HepG2 (cell line): ENCODE results near the gene SELENOS. TPM values are rescaled to one million over a fixed set of nuclear protein-coding genes. Genes with fewer than 3 reads are reported as not detected.

Source experiments
- CENPX ChIP-seq: sonication (generic); formaldehyde crosslinking; IDR thresholded peaks from 2 replicates; pipeline ENCODE4 v1.9.0; 2021; ENCODE audit warnings: mild to moderate bottlenecking, missing genetic modification reagents, moderate library complexity
- ETS1 ChIP-seq: sonication (generic); formaldehyde crosslinking; IDR thresholded peaks from 2 replicates; pipeline ENCODE4 v1.4.0; 2020; ENCODE audit warnings: missing genetic modification reagents
- GPN1 ChIP-seq: sonication (generic); formaldehyde crosslinking; IDR thresholded peaks from 2 replicates; pipeline ENCODE4 v1.5.1; 2020; ENCODE audit warnings: missing genetic modification reagents, borderline replicate concordance
- KLF16 ChIP-seq, 2 experiments: sonication (generic) in 1 of 2; formaldehyde crosslinking in 1 of 2; IDR thresholded peaks; 2 replicates each; pipeline versions ENCODE4 v1.6.1 to v1.8.0; 2016 to 2023; ENCODE audit warnings: missing genetic modification reagents in 2 of 2, missing compliant biosample characterization in 1 of 2
- LCORL ChIP-seq, 2 experiments: fragments of 450-650 bp in 1 of 2; sonication (generic) in 1 of 2; formaldehyde crosslinking in 1 of 2; IDR thresholded peaks; 2 replicates each; pipeline versions ENCODE4 v1.5.0 to v1.6.1; 2017 to 2020; ENCODE audit warnings: antibody characterized with exemption in 1 of 2, missing genetic modification reagents in 1 of 2
- NONO ChIP-seq, 2 experiments: fragments of 450-650 bp in 1 of 2; sonication (generic) in 1 of 2; formaldehyde crosslinking in 1 of 2; IDR thresholded peaks in 1 of 2; conservative IDR thresholded peaks in 1 of 2; 2 replicates each; pipeline versions ENCODE4 v1.6.1 to v1.8.0; 2017 to 2022; ENCODE audit warnings: mild to moderate bottlenecking in 1 of 2, missing genetic modification reagents in 1 of 2, moderate library complexity in 1 of 2
- POLR2G ChIP-seq: fragments of 200-400 bp; formaldehyde crosslinking; IDR thresholded peaks from 2 replicates; pipeline ENCODE4 v1.6.1; 2018; ENCODE audit warnings: mild to moderate bottlenecking, low read depth, low read length, moderate library complexity
- TFDP1 ChIP-seq: IDR thresholded peaks from 2 replicates; pipeline ENCODE4 v1.6.1; 2016; ENCODE audit warnings: missing compliant biosample characterization, missing genetic modification reagents, borderline replicate concordance
- ZNF274 ChIP-seq: sonication (generic); formaldehyde crosslinking; IDR thresholded peaks from 2 replicates; pipeline ENCODE4 v1.5.1; 2020; ENCODE audit warnings: mild to moderate bottlenecking, missing genetic modification reagents
- ZNF431 ChIP-seq: sonication (generic); formaldehyde crosslinking; IDR thresholded peaks from 2 replicates; pipeline ENCODE4 v1.9.0; 2022; ENCODE audit warnings: missing genetic modification reagents, low read depth, mild to moderate bottlenecking, borderline replicate concordance
- ZNF543 ChIP-seq: sonication (generic); formaldehyde crosslinking; IDR thresholded peaks from 2 replicates; pipeline ENCODE4 v1.4.0; 2020; ENCODE audit warnings: mild to moderate bottlenecking, missing genetic modification reagents
- polyA plus RNA-seq, 8 experiments: library from polyadenylated mRNA; depleted of rRNA in 3 of 8; stranded (reverse) in 7 of 8; unstranded in 1 of 8; fragments of >200 nt; fragmentation: Illumina TruSeq in 4 of 8; extraction: Trizol in 4 of 8; gene quantifications; 2 replicates each; pipeline versions ENCODE4 v1.2.1 to v1.2.3, GENCODE V29; 2011 to 2016; ENCODE audit warnings: low read depth in 4 of 8, missing spikeins in 1 of 8, mixed read lengths in 1 of 8; ENCODE audit not compliant: insufficient read depth in 1 of 8
- total RNA-seq, 5 experiments: library from RNA; depleted of rRNA; stranded (reverse); fragments of >200 nt; fragmentation: Illumina TruSeq; extraction: Trizol; gene quantifications; 2 replicates each; pipeline ENCODE4 v1.2.3, GENCODE V29; 2016; ENCODE audit warnings: low read depth in 1 of 5
- TF ChIP-seq, protein P1 (sequence below): sonication (generic); IDR thresholded peaks from 2 replicates; pipeline ENCODE4 v1.6.1; 2016; ENCODE audit warnings: low read depth, borderline replicate concordance

The SELENOS gene
- total and polyA plus RNA-seq, 2 of the 13 experiments (the other 11 are each of a cell fraction or from before 2014, with no cell fraction given): 63.0 to 66.1 TPM

DNA sequence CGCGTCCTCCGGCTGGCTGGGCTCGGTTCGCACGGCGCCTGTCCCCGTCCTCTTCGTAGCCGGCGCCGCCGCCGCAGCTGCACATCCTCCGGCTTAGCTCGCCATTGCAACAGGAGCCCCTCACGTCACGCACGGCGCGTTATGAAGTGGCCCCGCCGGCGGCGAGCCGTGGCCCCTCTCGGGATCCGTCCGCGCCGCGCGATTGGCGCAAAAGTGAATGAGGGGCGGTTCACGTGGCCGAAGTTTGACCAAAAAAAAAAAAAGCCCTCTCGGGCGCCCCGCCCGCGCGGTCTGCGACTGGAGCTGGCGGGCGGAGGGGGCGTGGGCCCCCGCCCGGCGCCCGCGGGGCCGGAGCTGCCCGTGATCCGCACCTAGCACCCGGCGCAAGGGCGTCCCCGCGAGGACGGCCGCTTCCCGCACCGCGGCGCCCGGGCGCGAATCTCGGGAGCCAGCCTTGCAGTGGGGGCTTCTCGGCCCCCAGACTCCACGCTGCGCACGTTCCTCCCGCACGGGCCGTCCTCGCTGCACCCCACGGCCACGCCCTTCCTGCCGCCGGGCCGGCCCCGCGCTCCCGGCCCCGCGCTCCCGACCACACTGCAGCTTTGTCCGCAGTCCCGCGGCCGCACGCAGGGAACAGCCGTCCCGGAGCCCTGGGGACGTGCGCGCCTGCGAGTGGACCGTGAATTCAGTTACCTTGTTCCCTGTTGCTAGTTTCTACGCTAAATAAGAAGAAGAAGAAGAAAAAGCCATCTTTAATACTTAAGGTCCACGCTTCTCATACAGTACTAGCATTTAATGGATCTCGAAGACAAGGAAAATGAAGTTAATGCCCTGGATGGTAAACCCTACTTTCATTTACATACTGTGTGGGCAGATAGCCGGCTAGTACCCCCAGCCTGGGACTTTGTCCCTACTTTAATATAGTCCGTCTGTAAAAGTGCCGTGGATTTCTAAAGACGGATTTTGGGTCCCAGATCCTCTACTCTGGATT is 25.2 kb downstream of the SELENOS start, which contains the start of gene CHSY1 (continued):
- TF ChIP-seq ETS1 (CRISPR knock-in tag): no peak
- no peak for TF ChIP-seq NONO (IDR thresholded peaks at IDR 0.05)
- peak; percentile 29; the same call in 1 of the 2 replicates for TF ChIP-seq NONO (CRISPR knock-in tag; conservative IDR thresholded peaks at IDR 0.05)
- TF ChIP-seq GPN1: 0 out of 2 replicates have a peak, but pooled peaks have one; percentile 38
- peak in 1 of 2 experiments; percentile 54; a peak in 1 of 4 replicates for TF ChIP-seq KLF16 (CRISPR knock-in tag; IDR thresholded peaks at IDR 0.05)
- no peak for TF ChIP-seq ZNF431
- peak; percentile 51; the same call in 1 of the 2 replicates for TF ChIP-seq TFDP1 (CRISPR knock-in tag)
- TF ChIP-seq, protein P1, sequence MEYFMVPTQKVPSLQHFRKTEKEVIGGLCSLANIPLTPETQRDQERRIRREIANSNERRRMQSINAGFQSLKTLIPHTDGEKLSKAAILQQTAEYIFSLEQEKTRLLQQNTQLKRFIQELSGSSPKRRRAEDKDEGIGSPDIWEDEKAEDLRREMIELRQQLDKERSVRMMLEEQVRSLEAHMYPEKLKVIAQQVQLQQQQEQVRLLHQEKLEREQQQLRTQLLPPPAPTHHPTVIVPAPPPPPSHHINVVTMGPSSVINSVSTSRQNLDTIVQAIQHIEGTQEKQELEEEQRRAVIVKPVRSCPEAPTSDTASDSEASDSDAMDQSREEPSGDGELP: no peak
- TF ChIP-seq CENPX (CRISPR knock-in tag): no peak
- TF ChIP-seq LCORL (IDR thresholded peaks at IDR 0.05): no peak
- 0 out of 2 replicates have a peak, but pooled peaks have one; percentile 21 for TF ChIP-seq LCORL (CRISPR knock-in tag; IDR thresholded peaks at IDR 0.05)
- TF ChIP-seq ZNF274: no peak
- TF ChIP-seq POLR2G: peak; percentile 67
- 0 out of 2 replicates have a peak, but pooled peaks have one; percentile 31 for TF ChIP-seq ZNF543
- TF ChIP-seq, all 625 proteins: peak for 146
